Activated T-helper 2 cell treated with anti-CD3 and anti-CD28 coated beads, Interferon-gamma antibody, Interleukin-2, Interleukin-4, amounts not matched to agents 10 μg/mL and 5 μg/mL and 100 μg/mL, durations not matched to agents 14 hours and 24 hours and 36 hours (primary cell): ENCODE data around the gene DRC3. TPM values are rescaled to one million over a fixed set of nuclear protein-coding genes. Genes with fewer than 3 reads are reported as not detected.

ENCODE experiments used
- DNase-seq: peaks from one replicate; pipeline ENCODE4 v3.0.0; 2021; ENCODE audit warnings: low spot score
- H3K27ac Mint-ChIP-seq: one replicate; pipeline ENCODE4 v1.8.0; 2021; ENCODE audit warnings: mixed read lengths
- H3K27me3 Mint-ChIP-seq: one replicate; pipeline ENCODE4 v1.8.0; 2021; ENCODE audit warnings: low read depth, mixed read lengths
- H3K36me3 Mint-ChIP-seq: one replicate; pipeline ENCODE4 v1.8.0; 2021; ENCODE audit warnings: low read depth, mixed read lengths
- H3K4me1 Mint-ChIP-seq: one replicate; pipeline ENCODE4 v1.8.0; 2021; ENCODE audit warnings: low read depth, mixed read lengths
- H3K4me3 Mint-ChIP-seq: one replicate; pipeline ENCODE4 v1.8.0; 2021; ENCODE audit warnings: low read depth, mild to moderate bottlenecking, moderate library complexity, mixed read lengths
- H3K9me3 Mint-ChIP-seq: one replicate; pipeline ENCODE4 v1.8.0; 2021; ENCODE audit warnings: mixed read lengths
- intact Hi-C: fragments of 100-400 bp; cut with micrococcal nuclease; formaldehyde crosslinking; loops from one replicate; pipeline ENCODE4 v1.15.1; 2023
- total RNA-seq: library from RNA; stranded (reverse); gene quantifications from 2 replicates; pipeline ENCODE4 v1.2.3, GENCODE V29; 2022

Gene DRC3
- total RNA-seq, 1 donor from 2014 or later, result not detected

- Mint-ChIP-seq H3K36me3 (peaks cover 11% of the 10 kb centered on the region), H3K9me3 (no peaks in the 10 kb centered on the region), H3K4me1 (peaks cover 20% of the 10 kb centered on the region), H3K4me3 (no peak overlapping the region), H3K27me3 (no peaks in the 10 kb centered on the region), H3K27ac (no peak overlapping the region)
- no peak for DNase-seq
- intact Hi-C loops, result no loop called here
These were observed 55.7 kb downstream of the DRC3 start for GRCh38 chr17:18028114-18028951.

GRCh38 chr17:18028952-18029540 lies 56.4 kb downstream of the DRC3 start:
- DNase-seq, result no peak
- Mint-ChIP-seq H3K27ac (no peak overlapping the region), H3K4me3 (no peak overlapping the region), H3K9me3 (no peaks in the 10 kb centered on the region), H3K27me3 (no peaks in the 10 kb centered on the region), H3K36me3 (peaks cover 11% of the 10 kb centered on the region), H3K4me1 (peaks cover 23% of the 10 kb centered on the region)
- intact Hi-C loops, result no loop called here

GRCh38 chr17:18031955-18032354 lies 59.3 kb downstream of the DRC3 start:
- DNase-seq, result no peak
- no peaks in the 10 kb centered on the region for H3K27me3 Mint-ChIP-seq
- intact Hi-C loops, result loop anchor here (10.0 kb wide), 2 partner anchors 153 to 177 kb away; partner anchors contain the start of gene ALKBH5
- no peak overlapping the region for H3K4me3 Mint-ChIP-seq
- H3K36me3 Mint-ChIP-seq, result peaks cover 4% of the 10 kb centered on the region
- H3K9me3 Mint-ChIP-seq, result no peaks in the 10 kb centered on the region
- peaks cover 14% of the 10 kb centered on the region for H3K4me1 Mint-ChIP-seq
- H3K27ac Mint-ChIP-seq, result no peak overlapping the region

- peak; percentile 35 for DNase-seq
- intact Hi-C loops, result loop anchor here (1.0 to 10.0 kb wide), 5 partner anchors 61 to 352 kb away; partner anchors contain the start of genes ALKBH5, DRC3, RAI1 and TOM1L2
- Mint-ChIP-seq H3K4me3 (no peak overlapping the region), H3K27ac (no peak overlapping the region), H3K4me1 (peaks cover 28% of the 10 kb centered on the region), H3K36me3 (peaks cover 6% of the 10 kb centered on the region), H3K9me3 (no peaks in the 10 kb centered on the region), H3K27me3 (no peaks in the 10 kb centered on the region)
These were observed 60.9 kb downstream of the DRC3 start for GRCh38 chr17:18033442-18034099.

GRCh38 chr17:18035704-18036103 lies 63.0 kb downstream of the DRC3 start:
- intact Hi-C loops, result loop anchor here (5.0 to 10.0 kb wide), 4 partner anchors 78 to 213 kb away; partner anchors contain the start of gene ALKBH5
- no peaks in the 10 kb centered on the region for H3K27me3 Mint-ChIP-seq
- no peaks in the 10 kb centered on the region for H3K9me3 Mint-ChIP-seq
- H3K36me3 Mint-ChIP-seq, result peaks cover 10% of the 10 kb centered on the region
- no peak overlapping the region for H3K4me3 Mint-ChIP-seq
- H3K4me1 Mint-ChIP-seq, result peaks cover 34% of the 10 kb centered on the region
- H3K27ac Mint-ChIP-seq, result no peak overlapping the region
- DNase-seq, result no peak

- Mint-ChIP-seq H3K36me3 (peaks cover 10% of the 10 kb centered on the region), H3K9me3 (no peaks in the 10 kb centered on the region), H3K27ac (peak overlapping the region; percentile 28), H3K4me3 (peak overlapping the region; percentile 92), H3K27me3 (no peaks in the 10 kb centered on the region), H3K4me1 (peaks cover 40% of the 10 kb centered on the region)
- intact Hi-C loops, result loop anchor here (5.0 to 10.0 kb wide), 4 partner anchors 80 to 215 kb away; partner anchors contain the start of gene ALKBH5
- DNase-seq, result no peak
These were observed 64.8 kb downstream of the DRC3 start for GRCh38 chr17:18037486-18037885.

- Mint-ChIP-seq H3K27me3 (no peaks in the 10 kb centered on the region), H3K27ac (peak overlapping the region; percentile 87), H3K36me3 (peaks cover 10% of the 10 kb centered on the region), H3K4me3 (peak overlapping the region; percentile 92), H3K4me1 (peaks cover 36% of the 10 kb centered on the region), H3K9me3 (no peaks in the 10 kb centered on the region)
- DNase-seq, result no peak
- intact Hi-C loops, result loop anchor here (2.0 to 10.0 kb wide), 5 partner anchors 81 to 447 kb away; partner anchors contain the start of genes ALKBH5 and PEMT
These were observed 65.6 kb downstream of the DRC3 start for GRCh38 chr17:18038149-18038850.

- H3K36me3 Mint-ChIP-seq, result peaks cover 10% of the 10 kb centered on the region
- peaks cover 34% of the 10 kb centered on the region for H3K4me1 Mint-ChIP-seq
- H3K4me3 Mint-ChIP-seq, result peak within 1 kb of the TSS; percentile 92
- intact Hi-C loops, result loop anchor here (1.0 to 10.0 kb wide), 6 partner anchors 67 to 448 kb away; partner anchors contain the start of genes ALKBH5, DRC3, PEMT and TOM1L2
- peak within 1 kb of the TSS; percentile 87 for H3K27ac Mint-ChIP-seq
- no peaks in the 10 kb centered on the region for H3K27me3 Mint-ChIP-seq
- DNase-seq, result peak; percentile 100
- H3K9me3 Mint-ChIP-seq, result no peaks in the 10 kb centered on the region
These were observed 66.3 kb downstream of the DRC3 start, which contains the start of the genes ATPAF2 and GID4 for GRCh38 chr17:18038861-18039534. Gene ATPAF2 (minus strand): TSS chr17:18039168. CDS start chr17:18039013, 155 bp downstream. Gene GID4 (plus strand): TSS chr17:18039408. CDS start chr17:18039465, 57 bp downstream.

GRCh38 chr17:18039535-18040260 lies 67.0 kb downstream of the DRC3 start:
- H3K27ac Mint-ChIP-seq, result peak overlapping the region; percentile 87
- H3K4me1 Mint-ChIP-seq, result peaks cover 34% of the 10 kb centered on the region
- peaks cover 13% of the 10 kb centered on the region for H3K36me3 Mint-ChIP-seq
- no peaks in the 10 kb centered on the region for H3K9me3 Mint-ChIP-seq
- no peaks in the 10 kb centered on the region for H3K27me3 Mint-ChIP-seq
- H3K4me3 Mint-ChIP-seq, result peak overlapping the region; percentile 92
- intact Hi-C loops, result loop anchor here (1.0 to 10.0 kb wide), 7 partner anchors 48 to 449 kb away; partner anchors contain the start of genes ALKBH5, DRC3, DRG2 and PEMT
- DNase-seq, result no peak

- peak overlapping the region; percentile 70 for H3K27ac Mint-ChIP-seq
- peaks cover 14% of the 10 kb centered on the region for H3K36me3 Mint-ChIP-seq
- peaks cover 34% of the 10 kb centered on the region for H3K4me1 Mint-ChIP-seq
- intact Hi-C loops, result loop anchor here (5.0 kb wide), 1 partner anchor 47 kb away; the partner anchor contains the start of gene DRG2
- no peaks in the 10 kb centered on the region for H3K27me3 Mint-ChIP-seq
- peak overlapping the region; percentile 89 for H3K4me3 Mint-ChIP-seq
- DNase-seq, result no peak
- no peaks in the 10 kb centered on the region for H3K9me3 Mint-ChIP-seq
These were observed 67.7 kb downstream of the DRC3 start for GRCh38 chr17:18040261-18040858.

- H3K4me3 Mint-ChIP-seq, result peak overlapping the region; percentile 89
- intact Hi-C loops, result loop anchor here (5.0 kb wide), 1 partner anchor 46 kb away; the partner anchor contains the start of gene DRG2
- H3K36me3 Mint-ChIP-seq, result peaks cover 15% of the 10 kb centered on the region
- H3K27ac Mint-ChIP-seq, result no peak overlapping the region
- peaks cover 32% of the 10 kb centered on the region for H3K4me1 Mint-ChIP-seq
- H3K9me3 Mint-ChIP-seq, result no peaks in the 10 kb centered on the region
- no peak for DNase-seq
- no peaks in the 10 kb centered on the region for H3K27me3 Mint-ChIP-seq
These were observed 69.1 kb downstream of the DRC3 start for GRCh38 chr17:18041776-18042175.
